IMR-90 (cell line): ENCODE results near the gene SV2C. TPM values are rescaled to one million over a fixed set of nuclear protein-coding genes. Genes with fewer than 3 reads are reported as not detected.

ENCODE experiments used
- ATAC-seq: fragments of 200-7000 bp; cut with Tn5 transposase; 2 replicates; pipeline ENCODE4 v1.9.1; 2020; ENCODE audit warnings: low read depth, mild to moderate bottlenecking, moderate library complexity
- BruUV-seq: library from RNA; stranded (reverse); fragments of 400-500 nt; replicated peaks from 2 replicates; lab custom pipeline; 2021; lab: Mats Ljungman, UMichigan
- CTCF ChIA-PET: fragments of 300-600 bp; formaldehyde crosslinking; extraction: SDS; loops from one replicate; lab custom pipeline; 2021; ENCODE audit warnings: antibody characterized with exemption; lab: Yijun Ruan, JAX
- POLR2A ChIA-PET: fragments of 300-600 bp; sonication (Branson Sonifier 250); formaldehyde crosslinking; loops from one replicate; lab custom pipeline; 2022; ENCODE audit warnings: antibody characterized with exemption; ENCODE audit not compliant: unreplicated experiment; lab: Charles Lee
- DNase-seq: peaks from one replicate; pipeline ENCODE4 v3.0.0; 2013
- H2AFZ ChIP-seq: replicated peaks from 2 replicates; pipeline ENCODE3; 2013; ENCODE audit warnings: low read length, mild to moderate bottlenecking; ENCODE audit not compliant: poor library complexity
- H2AK5ac ChIP-seq: 2 replicates; pipeline ENCODE4 v1.6.1; 2013; ENCODE audit warnings: low read depth, low read length, inconsistent platforms
- H2AK9ac ChIP-seq: replicated peaks from 2 replicates; pipeline ENCODE3; 2013; ENCODE audit warnings: mild to moderate bottlenecking, low read depth, low read length, moderate library complexity; ENCODE audit not compliant: poor library complexity
- H2BK120ac ChIP-seq: 2 replicates; pipeline ENCODE4 v1.6.1; 2013; ENCODE audit warnings: low read depth, low read length, inconsistent platforms
- H2BK15ac ChIP-seq: 3 replicates; pipeline ENCODE4 v1.6.1; 2013; ENCODE audit warnings: low read depth, low read length, inconsistent platforms
- H2BK20ac ChIP-seq: 2 replicates; pipeline ENCODE4 v1.6.1; 2013; ENCODE audit warnings: low read depth, mild to moderate bottlenecking, inconsistent platforms, low read length, moderate library complexity
- H2BK5ac ChIP-seq: 2 replicates; pipeline ENCODE4 v1.6.1; 2013; ENCODE audit warnings: mild to moderate bottlenecking, low read depth, low read length, inconsistent platforms; ENCODE audit not compliant: poor library complexity, severe bottlenecking
- H3K14ac ChIP-seq: replicated peaks from 2 replicates; pipeline ENCODE4 v1.6.1; 2013; ENCODE audit warnings: low read depth, low read length, inconsistent platforms
- H3K18ac ChIP-seq: 2 replicates; pipeline ENCODE4 v1.6.1; 2013; ENCODE audit warnings: low read depth, low read length, control low read depth
- H3K23ac ChIP-seq: 2 replicates; pipeline ENCODE4 v1.6.1; 2013; ENCODE audit warnings: low read depth, low read length, inconsistent platforms
- H3K27ac ChIP-seq: 2 replicates; pipeline ENCODE4 v1.5.1; 2013; ENCODE audit warnings: mild to moderate bottlenecking, control low read depth, low read length; ENCODE audit not compliant: insufficient read depth
- H3K27me3 ChIP-seq: 2 replicates; pipeline ENCODE4 v1.6.1; 2013; ENCODE audit warnings: low read length; ENCODE audit not compliant: control insufficient read depth, insufficient read depth
- H3K36me3 ChIP-seq: 2 replicates; pipeline ENCODE4 v1.6.1; 2013; ENCODE audit warnings: low read length, mixed read lengths; ENCODE audit not compliant: control insufficient read depth, insufficient read depth
- H3K4ac ChIP-seq: 2 replicates; pipeline ENCODE4 v1.6.1; 2013; ENCODE audit warnings: low read depth, low read length, inconsistent platforms
- H3K4me1 ChIP-seq: 2 replicates; pipeline ENCODE4 v1.6.1; 2013; ENCODE audit warnings: low read length, mixed read lengths; ENCODE audit not compliant: control insufficient read depth, insufficient read depth
- H3K4me2 ChIP-seq: 2 replicates; pipeline ENCODE4 v1.6.1; 2013; ENCODE audit warnings: low read depth, mild to moderate bottlenecking, control low read depth, low read length, moderate library complexity
- H3K4me3 ChIP-seq: 2 replicates; pipeline ENCODE4 v1.5.1; 2013; ENCODE audit warnings: low read depth, mild to moderate bottlenecking, control low read depth, low read length, moderate library complexity; ENCODE audit not compliant: insufficient read depth
- H3K56ac ChIP-seq: 2 replicates; pipeline ENCODE4 v1.6.1; 2013; ENCODE audit warnings: low read length, inconsistent platforms; ENCODE audit not compliant: insufficient read depth; ENCODE audit errors: extremely low read depth
- H3K79me1 ChIP-seq, 2 experiments: 2 replicates each; pipeline ENCODE4 v1.6.1; 2013; ENCODE audit warnings: low read length in 2 of 2, inconsistent platforms in 1 of 2, low read depth in 1 of 2
- H3K9ac ChIP-seq: 2 replicates; pipeline ENCODE4 v1.6.1; 2013; ENCODE audit warnings: low read depth, low read length, control low read depth
- H3K9me1 ChIP-seq: 2 replicates; pipeline ENCODE4 v1.6.1; 2013; ENCODE audit warnings: low read length, inconsistent platforms; ENCODE audit not compliant: insufficient read depth
- H3K9me3 ChIP-seq: 2 replicates; pipeline ENCODE4 v1.6.1; 2013; ENCODE audit warnings: low read length; ENCODE audit not compliant: control insufficient read depth, insufficient read depth
- H4K20me1 ChIP-seq: 2 replicates; pipeline ENCODE4 v1.6.1; 2013; ENCODE audit warnings: low read length, inconsistent platforms; ENCODE audit not compliant: insufficient read depth
- H4K5ac ChIP-seq: 2 replicates; pipeline ENCODE4 v1.6.1; 2013; ENCODE audit warnings: mild to moderate bottlenecking, low read depth, low read length, control low read depth
- H4K8ac ChIP-seq, 2 experiments: 2 replicates each; pipeline ENCODE4 v1.6.1; 2013; ENCODE audit warnings: low read depth in 2 of 2, low read length in 2 of 2, control low read depth in 1 of 2, inconsistent platforms in 1 of 2
- H4K91ac ChIP-seq: 2 replicates; pipeline ENCODE4 v1.6.1; 2013; ENCODE audit warnings: low read depth, low read length, inconsistent platforms; ENCODE audit not compliant: insufficient read depth
- CEBPB ChIP-seq: IDR thresholded peaks from 2 replicates; pipeline ENCODE4 v1.6.1; 2012; ENCODE audit warnings: low read depth, low read length, improper control_type of control experiment
- FOS ChIP-seq: fragments of 150-350 bp; IDR thresholded peaks from 2 replicates; pipeline ENCODE4 v1.6.1; 2016; ENCODE audit warnings: low read depth, low read length
- MAFK ChIP-seq: IDR thresholded peaks from 2 replicates; pipeline ENCODE4 v1.6.1; 2012; ENCODE audit warnings: low read depth, low read length, improper control_type of control experiment
- MXI1 ChIP-seq: IDR thresholded peaks from 2 replicates; pipeline ENCODE4 v1.6.1; 2012; ENCODE audit warnings: low read depth, mild to moderate bottlenecking, low read length, moderate library complexity, borderline replicate concordance
- RAD21 ChIP-seq: IDR thresholded peaks from 2 replicates; pipeline ENCODE4 v1.6.1; 2012; ENCODE audit warnings: low read length, improper control_type of control experiment
- RFX5 ChIP-seq: IDR thresholded peaks from 2 replicates; pipeline ENCODE4 v1.8.0; 2012; ENCODE audit warnings: low read depth, mild to moderate bottlenecking, low read length, moderate library complexity
- dilution Hi-C: fragments of 300-500 bp; cut with HindIII; formaldehyde crosslinking; loops from one replicate; pipeline ENCODE4 v1.14.3; 2018; ENCODE audit warnings: low sequenced_read_pairs; ENCODE audit not compliant: unreplicated experiment
- in situ Hi-C: fragments of 300-500 bp; cut with MboI; formaldehyde crosslinking; loops from 3 replicates; pipeline ENCODE4 v1.14.3; 2019; ENCODE audit warnings: low sequenced_read_pairs, inconsistent platforms, mixed read lengths
- intact Hi-C: fragments of 100-400 bp; cut with micrococcal nuclease; formaldehyde crosslinking; loops from 2 replicates; pipeline ENCODE4 v1.10.0; 2022
- polyA plus RNA-seq, 3 experiments: library from polyadenylated mRNA; depleted of rRNA; stranded (reverse); fragments of >200 nt; gene quantifications; 2 replicates each; pipeline ENCODE4 v1.2.3, GENCODE V29; 2012; ENCODE audit warnings: low replicate concordance in 1 of 3
- total RNA-seq: library from RNA; depleted of rRNA; stranded (reverse); fragments of >200 nt; gene quantifications from 2 replicates; pipeline ENCODE4 v1.2.3, GENCODE V29; 2012

The SV2C gene
- total and polyA plus RNA-seq, 2 of the 4 experiments (the other 2 are of a cell fraction), result not detected

DNA sequence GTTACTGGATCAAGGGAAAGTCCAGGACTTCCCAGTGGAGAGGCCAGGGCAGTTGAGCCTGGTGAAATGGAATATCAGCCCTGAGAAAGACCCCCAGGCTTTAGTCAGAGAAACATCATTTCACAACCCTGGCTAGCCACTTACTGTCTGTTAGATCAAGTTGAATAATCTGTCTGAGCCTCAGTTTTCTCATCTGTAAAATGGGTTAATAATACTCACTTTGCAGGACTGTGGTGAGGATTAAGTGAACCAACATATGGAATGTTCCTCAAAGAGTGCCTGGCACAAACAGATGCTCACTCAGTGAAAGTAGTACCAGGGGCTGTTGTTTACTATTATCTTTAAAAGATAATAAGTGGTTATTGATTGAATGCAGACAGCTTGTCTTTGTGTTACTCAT, 110.5 kb downstream of the SV2C start:
- POLR2A ChIA-PET, result no interaction called here
- CTCF ChIA-PET, result no interaction called here

More for the DNA sequence above, 110.5 kb downstream of the SV2C start:
- H3K23ac ChIP-seq, result no peak overlapping the region
- dilution Hi-C loops (no loop called here), intact Hi-C loops (no loop called here), in situ Hi-C loops (no loop called here)
- no peaks in the 10 kb centered on the region for H4K20me1 ChIP-seq
- no peak overlapping the region for H3K14ac ChIP-seq
- no peak for ATAC-seq
- H2BK5ac ChIP-seq, result no peak overlapping the region
- no peak overlapping the region for H3K56ac ChIP-seq
- H2AK9ac ChIP-seq, result no peak overlapping the region
- no peak overlapping the region for H3K4ac ChIP-seq
- no peak overlapping the region for H2AK5ac ChIP-seq
- TF ChIP-seq RFX5, result no peak
- TF ChIP-seq MXI1, result no peak
- TF ChIP-seq FOS, result no peak
- TF ChIP-seq RAD21, result no peak
- TF ChIP-seq MAFK, result no peak
- no peak for TF ChIP-seq CEBPB
- no peak overlapping the region for H4K91ac ChIP-seq
- H3K27me3 ChIP-seq, result no peaks in the 10 kb centered on the region
- H3K27ac ChIP-seq, result no peak overlapping the region
- no peak overlapping the region for H3K9ac ChIP-seq
- BruUV-seq, result no TSS peak
- no peak for DNase-seq
- no peak overlapping the region for H3K4me3 ChIP-seq
- H2BK15ac ChIP-seq, result no peak overlapping the region
- no peak overlapping the region for H4K8ac ChIP-seq
- H3K9me3 ChIP-seq, result no peaks in the 10 kb centered on the region
- no peaks in the 10 kb centered on the region for H3K4me1 ChIP-seq
- no peaks in the 10 kb centered on the region for H3K9me1 ChIP-seq
- no peak overlapping the region for H3K18ac ChIP-seq
- no peak overlapping the region for H2BK120ac ChIP-seq
- no peak overlapping the region for H2AFZ ChIP-seq
- no peak overlapping the region for H3K4me2 ChIP-seq
- no peak overlapping the region for H4K5ac ChIP-seq
- H3K79me1 ChIP-seq, result no peaks in the 10 kb centered on the region
- H3K36me3 ChIP-seq, result no peaks in the 10 kb centered on the region
- H2BK20ac ChIP-seq, result no peak overlapping the region
